GM15510 (cell line): ENCODE data around the gene DUSP2.

Experiments used
- POLR2A ChIP-seq: IDR thresholded peaks from 3 replicates; pipeline ENCODE4 v1.6.1; 2011; ENCODE audit warnings: borderline replicate concordance; ENCODE audit not compliant: insufficient read length; ENCODE audit errors: extremely low read depth

DUSP2 gene

DNA sequence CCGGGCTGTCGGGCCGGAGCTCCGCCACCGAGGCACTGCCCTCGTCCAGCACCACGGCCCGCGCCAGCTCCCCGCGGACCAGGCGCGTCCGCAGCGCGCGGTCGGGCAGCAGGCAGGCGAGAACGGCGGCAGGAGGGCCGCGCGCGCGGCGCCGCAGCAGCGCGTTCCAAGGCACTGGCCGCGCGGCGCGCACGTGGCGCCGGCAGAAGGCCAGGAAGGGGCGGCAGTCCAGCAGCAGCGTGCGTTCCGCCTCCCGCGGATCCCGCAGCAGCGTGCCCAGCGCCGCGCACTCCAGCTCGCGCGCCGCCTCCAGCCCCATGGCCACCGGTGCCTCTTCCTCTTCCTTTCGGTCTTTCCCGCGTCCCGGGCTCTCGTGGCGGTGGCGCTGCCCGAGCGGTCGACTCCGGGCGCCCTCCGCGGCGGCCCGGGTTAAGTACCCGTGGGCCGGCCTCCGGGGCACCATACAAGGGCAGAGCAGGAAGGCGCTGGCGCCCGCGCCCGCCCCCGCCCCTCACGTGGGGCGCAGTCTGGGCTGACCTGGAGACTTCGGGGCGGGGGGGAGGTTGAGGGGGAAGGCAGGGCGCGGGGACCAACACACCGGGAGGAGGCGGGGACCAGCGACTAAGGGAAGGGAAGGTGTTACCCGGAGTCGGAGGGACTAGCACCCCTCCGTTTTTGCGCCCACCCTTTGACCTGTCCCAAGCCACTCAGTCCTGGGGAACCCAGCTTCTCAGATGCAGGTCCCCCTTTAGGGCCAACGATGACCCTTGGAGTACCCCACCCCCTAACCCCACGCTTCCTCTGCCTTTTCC, at the start of gene DUSP2:
DUSP2 (minus strand) TSS at position 405 of the 812 bp plus-strand sequence; CDS start at position 319, 86 bp downstream.
- TF ChIP-seq POLR2A: peak; percentile 100

DNA sequence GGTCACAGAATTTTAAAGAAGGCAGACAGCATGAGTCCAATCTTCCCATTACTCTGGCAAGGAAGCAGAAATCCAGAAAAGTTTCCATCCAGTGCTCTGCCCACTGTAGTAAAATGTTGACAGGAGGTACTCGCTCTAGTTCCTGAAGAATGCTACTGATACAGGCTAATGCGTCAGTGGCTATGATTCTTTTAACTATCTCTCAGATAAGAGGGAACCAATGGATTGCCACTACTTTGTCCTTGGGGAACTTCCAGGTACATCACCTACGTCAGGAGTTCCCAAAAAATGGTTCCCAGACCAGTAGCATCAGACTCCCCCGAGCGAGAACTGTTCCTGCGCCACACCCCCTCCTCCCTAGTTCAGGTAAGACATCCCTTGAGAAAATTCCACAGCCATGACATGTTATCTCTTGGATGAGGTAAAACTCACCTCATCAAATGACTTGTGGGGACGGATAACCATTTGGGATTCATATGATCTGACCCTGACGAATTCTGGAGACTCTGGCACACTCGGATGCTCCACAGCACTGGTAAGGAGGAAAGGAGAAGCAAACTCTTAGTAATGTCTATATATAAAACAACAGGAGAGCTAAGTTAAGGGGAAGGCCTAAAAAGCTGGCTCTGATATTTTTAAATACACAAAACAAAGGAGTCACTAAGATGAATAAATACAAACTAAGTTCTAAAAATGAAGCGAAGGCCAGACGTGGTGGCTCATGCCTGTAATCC, 46.9 kb upstream of the DUSP2 start:
- no peak for TF ChIP-seq POLR2A

DNA sequence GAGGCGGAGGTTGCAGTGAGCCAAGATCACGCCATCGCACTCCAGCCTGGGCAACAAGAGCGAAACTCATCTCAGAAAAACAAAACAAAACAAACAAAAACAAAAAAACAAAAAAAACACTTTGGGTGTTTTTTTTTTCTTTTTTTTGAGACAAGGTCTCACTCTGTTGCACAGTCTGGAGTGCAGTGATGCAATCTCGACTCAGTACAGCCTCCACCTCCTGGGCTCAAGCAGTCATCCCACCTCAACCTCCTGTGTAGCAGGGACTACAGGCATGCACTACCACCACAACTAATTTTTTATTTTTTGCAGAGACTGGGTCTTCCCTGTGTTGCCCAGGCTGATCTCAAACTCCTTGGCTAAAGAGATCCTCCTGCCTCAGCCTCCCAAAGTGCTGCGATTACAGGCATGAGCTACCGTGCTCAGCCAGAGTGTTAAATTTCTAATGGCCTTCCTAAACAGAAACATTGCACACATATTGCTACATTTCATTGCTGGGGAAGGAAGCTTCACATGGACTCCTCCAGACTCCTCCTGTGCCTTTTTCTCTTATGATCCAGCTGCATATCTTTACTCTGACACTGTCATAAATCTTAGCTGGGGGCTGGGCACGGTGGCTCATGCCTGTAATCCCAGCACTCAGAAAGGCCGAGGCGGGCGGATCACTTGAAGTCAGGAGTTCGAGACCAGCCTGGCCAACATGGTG, 43.7 kb upstream of the DUSP2 start:
- no peak for TF ChIP-seq POLR2A

DNA sequence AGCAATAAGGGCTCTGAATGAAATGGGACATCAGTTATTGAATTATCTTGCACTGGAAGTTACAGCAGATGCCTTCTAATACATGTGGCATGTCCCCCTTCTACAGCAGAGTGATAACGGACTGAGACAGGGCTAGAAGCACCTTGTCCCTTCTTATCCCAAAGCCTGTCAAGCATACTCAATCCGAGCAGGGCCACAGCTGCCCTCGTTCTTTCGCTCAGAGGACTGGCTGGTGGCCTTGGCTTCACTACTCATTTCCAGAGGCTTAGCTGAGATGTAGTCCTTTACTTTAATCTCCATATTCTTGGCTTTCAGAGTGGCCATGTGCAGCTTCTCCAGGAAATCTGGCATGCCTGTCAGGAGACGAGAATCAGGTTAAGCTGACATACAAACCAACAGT, 41.3 kb upstream of the DUSP2 start:
- no peak for TF ChIP-seq POLR2A

GRCh38 chr2:96185516-96185915, 40.3 kb upstream of the DUSP2 start:
- TF ChIP-seq POLR2A: no peak

DNA sequence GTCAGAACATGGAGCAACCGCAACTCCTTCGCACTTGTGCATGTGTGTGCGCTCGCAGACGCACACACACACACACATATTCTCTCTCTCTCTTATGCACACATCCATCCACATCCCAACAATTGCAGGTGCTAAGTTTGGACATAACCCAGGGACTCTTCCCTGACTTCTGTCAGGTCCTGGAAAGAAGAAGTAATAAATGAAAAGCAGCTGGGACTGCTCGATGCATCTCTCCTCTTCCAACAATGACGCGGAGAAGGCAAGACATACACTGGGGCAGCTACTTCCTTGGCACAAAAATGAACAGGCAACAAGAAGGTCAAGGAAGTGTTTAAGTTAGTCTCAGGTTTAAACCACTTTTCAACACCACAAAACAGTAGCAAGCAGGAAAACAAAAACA, 39.7 kb upstream of the DUSP2 start:
- TF ChIP-seq POLR2A: no peak

DNA sequence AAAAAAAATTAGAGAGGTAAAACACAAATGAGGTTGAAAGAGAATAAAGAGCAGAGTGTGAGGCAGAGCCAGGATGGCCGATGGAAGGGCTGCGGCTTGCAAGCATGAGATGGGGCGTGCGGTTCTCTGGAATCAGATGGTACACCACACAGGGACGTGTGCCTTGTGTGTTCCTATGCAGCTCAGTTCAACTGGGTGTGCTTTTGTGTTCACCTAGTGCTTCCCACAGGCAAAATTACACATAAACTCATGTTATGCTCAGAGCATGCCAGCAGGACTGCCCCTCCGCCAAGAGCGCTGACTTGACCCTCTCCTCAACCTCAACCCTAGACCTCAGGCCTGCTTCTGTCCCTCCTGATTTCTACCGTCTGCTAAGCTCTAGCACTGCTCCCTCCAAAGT, 38.9 kb upstream of the DUSP2 start:
- TF ChIP-seq POLR2A: no peak

DNA sequence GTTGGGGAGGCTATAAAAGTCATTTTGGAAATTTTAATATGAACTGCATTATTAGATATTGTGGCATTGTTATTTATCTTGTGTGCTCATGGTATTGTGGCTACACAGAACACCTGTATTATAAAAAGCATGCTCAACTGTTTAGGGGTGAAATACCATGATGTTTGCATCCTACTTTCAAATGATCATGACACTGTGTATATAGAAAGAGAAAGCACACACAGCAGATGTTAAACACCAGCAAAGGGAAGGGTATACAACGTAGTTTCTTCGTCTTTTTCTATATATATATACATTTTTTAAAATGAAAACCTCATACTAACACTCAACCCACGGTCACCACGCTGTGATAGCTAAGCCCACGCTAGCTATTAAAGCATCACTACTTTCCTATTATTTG, 36.3 kb upstream of the DUSP2 start:
- no peak for TF ChIP-seq POLR2A

DNA sequence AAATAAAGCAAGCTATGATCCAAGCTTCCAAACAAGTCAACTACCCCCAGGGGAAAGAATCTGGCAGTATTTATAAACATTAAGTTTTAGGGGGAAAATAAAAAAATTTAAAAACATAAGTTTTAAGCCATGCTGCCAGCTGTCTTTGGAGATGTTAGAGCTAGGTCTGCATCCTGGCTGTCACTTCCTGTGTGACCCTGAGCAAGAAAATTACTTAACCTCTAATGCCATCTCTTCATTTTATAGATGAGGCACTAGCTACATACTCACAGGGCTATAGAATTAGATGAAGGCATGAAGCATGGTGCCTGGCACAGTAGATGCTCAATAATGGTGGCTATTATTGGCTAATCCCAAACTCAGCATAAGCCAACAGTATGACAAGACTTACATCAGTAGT, 35.3 kb upstream of the DUSP2 start:
- TF ChIP-seq POLR2A: no peak

DNA sequence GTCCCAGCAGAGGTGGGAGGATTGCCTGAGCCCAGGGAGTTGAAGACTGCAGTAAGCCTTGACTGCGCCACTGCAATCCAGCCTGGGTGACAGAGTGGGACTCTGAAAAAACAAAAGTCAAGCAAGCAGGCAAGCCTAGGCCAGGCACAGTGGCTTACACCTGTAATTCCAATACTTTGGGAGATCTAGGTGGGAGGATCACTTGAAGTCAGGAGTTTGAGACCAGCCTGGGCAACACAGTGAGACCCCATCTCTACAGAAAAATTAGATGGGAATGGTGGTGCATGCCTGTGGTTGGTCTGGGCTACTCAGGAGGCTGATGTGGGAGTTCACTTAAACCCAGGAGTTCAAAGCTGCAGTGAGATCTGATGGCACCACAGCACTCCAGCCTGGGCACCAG, 34.8 kb upstream of the DUSP2 start:
- TF ChIP-seq POLR2A: no peak

GRCh38 chr2:96176661-96177060, 31.4 kb upstream of the DUSP2 start:
- no peak for TF ChIP-seq POLR2A

DNA sequence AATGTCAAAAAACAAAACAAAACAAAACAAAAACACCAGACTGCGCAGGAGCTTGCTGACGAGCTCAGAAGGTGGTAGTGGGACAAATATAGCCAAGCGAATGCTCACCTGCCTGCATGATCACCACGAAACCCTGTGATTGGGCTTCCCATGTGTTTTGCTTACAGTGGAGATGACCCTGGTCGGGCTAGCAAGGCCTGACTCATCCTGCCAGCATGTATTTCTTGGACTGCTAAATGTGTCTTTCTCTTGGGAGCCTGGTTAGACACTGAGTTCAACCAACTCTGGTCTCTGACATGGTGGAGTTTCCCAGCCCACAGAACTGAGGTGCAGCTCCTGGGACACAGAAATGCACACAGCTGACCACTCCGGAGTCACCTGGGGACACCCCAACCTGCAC, 30.7 kb upstream of the DUSP2 start:
- no peak for TF ChIP-seq POLR2A

- TF ChIP-seq POLR2A: no peak
Observed at GRCh38 chr2:96174251-96175144, 29.3 kb upstream of the DUSP2 start.

GRCh38 chr2:96171831-96172230, 26.6 kb upstream of the DUSP2 start:
- no peak for TF ChIP-seq POLR2A
